RWPE2 (cell line): ENCODE measurements around the gene PAK2.
A peak's percentile ranks its signal among the peaks of the same experiment; 100 is the strongest.

ENCODE experiments used
- ATAC-seq: fragments of 200-7000 bp; cut with Tn5 transposase; 3 replicates; pipeline ENCODE4 v1.9.1; 2021; ENCODE audit warnings: low read depth
- DNase-seq: peaks from one replicate; pipeline ENCODE4 v3.0.0-alpha.2; 2020; ENCODE audit warnings: low spot score
- H3K27ac ChIP-seq: fragments of 450-650 bp; 2 replicates; pipeline ENCODE4 v1.5.1; 2017; ENCODE audit warnings: mild to moderate bottlenecking; ENCODE audit not compliant: poor library complexity, severe bottlenecking
- H3K27me3 ChIP-seq: fragments of 250-450 bp; sonication (Bioruptor Pico); 2 replicates; pipeline ENCODE4 v1.5.1; 2021; ENCODE audit warnings: mild to moderate bottlenecking, moderate library complexity; ENCODE audit not compliant: insufficient read depth, poor library complexity, severe bottlenecking
- H3K36me3 ChIP-seq: fragments of 250-450 bp; sonication (Bioruptor Pico); 2 replicates; pipeline ENCODE4 v1.5.1; 2020; ENCODE audit warnings: low read depth, mild to moderate bottlenecking, moderate library complexity
- H3K4me1 ChIP-seq: fragments of 250-450 bp; sonication (Bioruptor Pico); 2 replicates; pipeline ENCODE4 v1.5.1; 2021; ENCODE audit warnings: mild to moderate bottlenecking, moderate library complexity; ENCODE audit not compliant: insufficient read depth, poor library complexity, severe bottlenecking
- H3K4me3 ChIP-seq: fragments of 250-450 bp; sonication (Bioruptor Pico); 2 replicates; pipeline ENCODE4 v1.5.1; 2021; ENCODE audit warnings: mild to moderate bottlenecking, moderate library complexity; ENCODE audit not compliant: severe bottlenecking
- H3K9me3 ChIP-seq: fragments of 250-450 bp; sonication (Bioruptor Pico); 2 replicates; pipeline ENCODE4 v1.5.1; 2021; ENCODE audit warnings: mild to moderate bottlenecking, moderate library complexity; ENCODE audit not compliant: severe bottlenecking
- TF ChIP-seq, protein P1 (sequence below): fragments of 450-650 bp; IDR thresholded peaks from one replicate; pipeline ENCODE4 v1.5.1; 2017; ENCODE audit warnings: mild to moderate bottlenecking, moderate library complexity; ENCODE audit not compliant: poor library complexity, severe bottlenecking

PAK2 gene

DNA sequence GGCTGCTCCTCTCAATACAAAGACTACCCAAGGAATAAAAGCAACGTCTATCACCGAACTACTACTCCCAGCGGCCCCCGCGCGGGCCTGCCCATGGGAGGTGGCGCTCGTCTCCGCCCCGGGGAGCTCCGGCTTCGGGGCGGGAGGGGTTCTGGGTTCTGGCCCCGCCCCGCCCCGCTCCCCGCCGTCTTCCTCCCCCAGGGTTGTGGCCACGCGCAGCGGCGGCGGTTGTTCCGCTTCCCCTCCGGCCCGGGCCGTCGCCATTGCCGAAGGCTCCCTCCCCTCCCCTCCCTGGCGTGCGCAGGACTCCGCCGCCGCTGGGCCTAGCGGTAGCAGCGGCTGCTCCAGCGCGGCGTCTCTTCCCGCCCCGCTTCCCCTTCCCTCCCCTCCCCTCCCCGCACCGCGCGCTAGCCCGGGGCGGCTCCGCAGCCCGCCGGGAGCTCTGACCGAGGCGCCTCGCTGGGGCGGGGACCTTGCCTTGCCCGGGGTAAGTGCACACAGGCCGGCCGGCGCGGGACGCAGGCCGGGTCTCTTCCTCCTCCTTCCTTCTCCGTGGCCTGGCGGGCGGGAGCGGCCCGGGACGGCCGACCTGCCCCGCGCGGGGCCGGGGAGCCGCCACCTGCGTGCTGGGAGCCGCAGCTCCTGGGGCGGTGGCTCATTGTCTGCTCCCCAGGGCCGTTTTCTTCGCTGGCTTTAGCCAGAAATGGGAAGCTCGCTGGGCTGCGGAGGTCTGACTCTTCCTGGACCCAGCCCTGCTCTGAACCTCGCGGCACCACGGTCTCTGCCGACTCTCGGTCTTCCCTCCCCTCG, at the start of gene PAK2:
PAK2 (plus strand) TSS at position 187 of the 810 bp plus-strand sequence. CDS start 42,790 bp downstream, outside the sequence.
- Histone ChIP-seq H3K27ac (peak within 1 kb of the TSS; percentile 85), H3K9me3 (no peaks in the 10 kb centered on the region), H3K27me3 (no peaks in the 10 kb centered on the region), H3K36me3 (peaks cover 5% of the 10 kb centered on the region; the same call in 1 of the 2 replicates), H3K4me1 (peaks cover 7% of the 10 kb centered on the region), H3K4me3 (peak within 1 kb of the TSS; percentile 91)
- TF ChIP-seq, protein P1, sequence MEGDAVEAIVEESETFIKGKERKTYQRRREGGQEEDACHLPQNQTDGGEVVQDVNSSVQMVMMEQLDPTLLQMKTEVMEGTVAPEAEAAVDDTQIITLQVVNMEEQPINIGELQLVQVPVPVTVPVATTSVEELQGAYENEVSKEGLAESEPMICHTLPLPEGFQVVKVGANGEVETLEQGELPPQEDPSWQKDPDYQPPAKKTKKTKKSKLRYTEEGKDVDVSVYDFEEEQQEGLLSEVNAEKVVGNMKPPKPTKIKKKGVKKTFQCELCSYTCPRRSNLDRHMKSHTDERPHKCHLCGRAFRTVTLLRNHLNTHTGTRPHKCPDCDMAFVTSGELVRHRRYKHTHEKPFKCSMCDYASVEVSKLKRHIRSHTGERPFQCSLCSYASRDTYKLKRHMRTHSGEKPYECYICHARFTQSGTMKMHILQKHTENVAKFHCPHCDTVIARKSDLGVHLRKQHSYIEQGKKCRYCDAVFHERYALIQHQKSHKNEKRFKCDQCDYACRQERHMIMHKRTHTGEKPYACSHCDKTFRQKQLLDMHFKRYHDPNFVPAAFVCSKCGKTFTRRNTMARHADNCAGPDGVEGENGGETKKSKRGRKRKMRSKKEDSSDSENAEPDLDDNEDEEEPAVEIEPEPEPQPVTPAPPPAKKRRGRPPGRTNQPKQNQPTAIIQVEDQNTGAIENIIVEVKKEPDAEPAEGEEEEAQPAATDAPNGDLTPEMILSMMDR, result no peak
- ATAC-seq (peak; percentile 90), DNase-seq (peak; percentile 90)

DNA sequence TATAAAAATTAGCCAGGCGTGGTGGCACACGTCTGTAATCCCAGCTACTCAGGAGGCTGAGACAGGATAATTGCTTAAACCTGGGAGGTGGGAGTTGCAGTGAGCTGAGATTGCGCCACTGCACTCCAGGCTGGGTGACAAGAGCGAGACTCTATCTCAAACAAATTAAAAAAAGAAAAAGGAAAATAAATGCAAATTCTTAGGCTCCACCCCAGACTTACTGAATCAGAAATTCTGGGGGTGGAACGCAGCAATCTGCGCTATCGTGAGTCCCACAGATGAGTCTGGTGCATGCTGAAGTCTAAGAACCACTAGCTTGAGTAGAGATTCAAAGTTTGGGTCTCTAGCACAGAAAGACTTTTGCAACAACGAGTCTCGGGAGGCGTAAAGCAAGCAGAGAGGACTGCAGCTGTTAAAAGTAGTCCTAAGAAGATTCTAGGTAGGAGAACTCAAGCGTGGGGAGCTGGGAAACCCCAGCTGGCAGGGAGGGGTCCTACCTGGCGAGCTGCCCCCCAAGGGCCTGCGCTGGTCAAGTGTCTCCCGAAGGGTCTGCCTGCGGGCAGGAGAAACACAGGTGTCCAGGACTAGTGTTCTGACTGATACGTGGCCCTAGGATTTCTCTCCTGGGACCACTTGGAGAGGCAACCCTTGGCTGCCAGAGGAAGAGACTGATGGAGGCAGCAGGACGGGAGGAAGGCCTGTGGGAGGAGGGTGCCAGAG, 49.6 kb upstream of the PAK2 start:
- TF ChIP-seq, protein P1, result no peak
- Histone ChIP-seq H3K9me3 (no peaks in the 10 kb centered on the region), H3K4me1 (peaks cover 9% of the 10 kb centered on the region), H3K27me3 (no peaks in the 10 kb centered on the region), H3K4me3 (no peak overlapping the region), H3K27ac (no peak overlapping the region), H3K36me3 (no peaks in the 10 kb centered on the region)
- DNase-seq (no peak), ATAC-seq (no peak)

DNA sequence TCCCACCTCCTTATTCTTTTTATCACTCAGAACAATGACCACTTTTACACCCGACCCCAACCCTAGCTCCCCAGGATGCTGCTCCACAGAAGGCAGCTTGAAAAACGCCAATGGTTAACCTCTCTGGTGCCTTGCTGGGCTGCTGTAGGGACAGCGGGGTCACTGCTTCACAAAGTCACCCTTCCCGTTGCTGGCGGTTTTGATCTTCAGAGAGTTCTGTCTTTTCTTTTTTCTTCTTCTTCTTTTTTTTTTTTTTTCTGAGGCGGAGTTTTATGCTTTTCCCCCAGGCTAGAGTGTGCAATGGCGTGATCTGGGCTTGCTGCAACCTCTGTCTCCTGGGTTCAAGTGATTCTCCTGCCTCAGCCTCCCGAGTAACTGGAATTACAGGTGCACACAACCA, 48.3 kb upstream of the PAK2 start:
- no peak overlapping the region for H3K27ac ChIP-seq
- H3K9me3 ChIP-seq, result no peaks in the 10 kb centered on the region
- H3K4me3 ChIP-seq, result no peak overlapping the region
- peaks cover 9% of the 10 kb centered on the region for H3K4me1 ChIP-seq
- no peaks in the 10 kb centered on the region for H3K36me3 ChIP-seq
- TF ChIP-seq, protein P1, result no peak
- no peaks in the 10 kb centered on the region for H3K27me3 ChIP-seq
- DNase-seq (no peak), ATAC-seq (no peak)

DNA sequence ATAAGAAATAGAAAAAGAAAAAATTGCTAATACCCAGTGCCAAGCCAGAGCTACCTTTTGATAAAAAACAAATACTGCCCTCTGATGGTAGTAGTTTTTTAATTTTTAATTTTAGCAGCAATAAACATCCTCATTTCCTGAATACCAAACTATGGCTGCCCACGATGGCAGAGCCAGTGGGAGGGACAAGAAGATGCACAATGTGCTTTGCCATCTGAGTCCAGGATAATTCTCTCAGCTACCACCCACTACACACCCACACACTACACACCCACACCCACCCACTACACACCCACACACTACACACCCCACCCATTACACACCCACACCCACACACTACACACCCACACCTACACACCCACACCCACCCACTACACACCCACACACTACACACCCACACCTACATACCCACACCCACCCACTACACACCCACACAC, 45.4 kb upstream of the PAK2 start:
- no peak for DNase-seq
- no peaks in the 10 kb centered on the region for H3K36me3 ChIP-seq
- TF ChIP-seq, protein P1, result no peak
- no peak overlapping the region for H3K27ac ChIP-seq
- H3K27me3 ChIP-seq, result no peaks in the 10 kb centered on the region
- H3K4me1 ChIP-seq, result no peaks in the 10 kb centered on the region
- peak; percentile 48; the same call in 2 of the 3 replicates for ATAC-seq
- no peak overlapping the region for H3K4me3 ChIP-seq
- no peaks in the 10 kb centered on the region for H3K9me3 ChIP-seq
